CD4-positive, alpha-beta T cell treated with Interleukin-15 for 4 hours (primary cell): ENCODE results near the gene POU1F1.
"Not testable (repeated sequence)": the region's sequence is repeated elsewhere in the genome, so short reads cannot be mapped to it uniquely, and the experiment has no call there.

Source experiments
- DNase-seq: peaks from one replicate; pipeline ENCODE4 v3.0.0-alpha.2; 2020; ENCODE audit warnings: low spot score

POU1F1 gene

DNA sequence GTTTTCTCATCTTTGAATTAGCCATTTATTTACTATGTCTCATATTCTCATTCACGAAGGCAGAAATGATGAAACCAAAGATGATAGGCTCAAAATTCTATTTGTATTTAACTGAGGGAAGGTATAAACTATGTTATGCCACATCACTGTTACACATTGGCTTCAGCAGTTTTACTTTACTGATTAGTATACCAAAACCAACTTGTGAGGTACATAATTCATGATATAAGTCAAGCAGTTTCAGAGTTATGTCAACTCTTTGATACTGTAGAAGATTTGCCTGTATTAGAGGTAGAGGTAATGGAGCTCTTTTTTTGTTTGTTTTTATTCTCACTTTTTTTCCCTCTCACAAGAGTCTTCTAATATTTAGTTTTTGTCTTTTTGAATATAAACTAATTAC, 26.4 kb downstream of the POU1F1 start:
- no peak for DNase-seq

DNA sequence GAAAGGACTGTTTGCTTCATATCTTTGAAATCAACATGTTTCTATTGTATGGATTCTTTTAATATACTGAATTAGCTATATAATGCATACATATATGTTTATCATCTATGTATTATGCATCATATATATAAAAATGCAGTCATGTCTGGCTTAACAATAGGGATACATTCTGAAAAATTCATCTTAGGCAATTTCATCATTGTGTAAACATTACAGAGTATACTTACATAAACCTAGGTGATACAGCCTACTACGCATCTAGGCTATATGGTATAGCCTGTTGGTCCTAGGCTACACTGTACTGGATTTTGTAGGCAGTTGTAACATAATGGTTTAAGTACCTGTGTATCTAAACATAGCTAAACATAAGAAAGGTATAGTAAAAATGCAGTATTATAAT, 27.6 kb downstream of the POU1F1 start:
- DNase-seq = no peak

DNA sequence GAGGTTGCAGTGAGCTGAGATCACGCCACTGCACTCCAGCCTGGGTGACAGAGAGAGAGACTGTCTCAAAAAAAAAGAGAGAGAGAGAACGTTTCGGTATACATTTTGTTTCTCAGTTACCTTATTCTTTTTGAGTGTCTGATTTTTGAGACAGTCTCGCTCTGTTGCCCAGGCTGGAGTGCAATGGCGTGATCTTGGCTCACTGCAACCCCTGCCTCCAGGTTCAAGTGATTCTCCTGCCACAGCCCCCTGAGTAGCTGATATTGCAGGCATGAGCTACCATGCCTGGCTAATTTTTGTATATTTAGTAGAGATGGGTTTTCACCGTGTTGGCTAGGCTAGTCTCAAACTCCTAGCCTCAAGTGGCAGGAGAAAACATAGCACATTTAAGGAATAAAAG, 28.2 kb downstream of the POU1F1 start:
- not testable (repeated sequence) for DNase-seq

DNA sequence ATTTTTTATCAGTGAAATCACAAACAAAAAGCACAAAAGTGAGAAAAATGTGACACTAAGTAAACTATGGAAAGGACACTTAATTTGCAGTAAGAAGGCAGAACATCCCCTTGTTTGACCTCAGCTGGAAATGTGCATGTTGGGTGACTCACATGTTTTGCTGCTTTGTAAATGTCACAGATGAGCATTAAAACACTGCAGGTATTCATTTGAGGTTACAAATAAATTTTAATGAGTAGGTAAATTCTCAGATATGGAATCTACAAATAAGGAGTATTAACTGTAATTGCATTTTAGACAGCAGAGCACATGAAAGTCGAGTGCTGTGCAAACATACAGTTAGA, 29.0 kb downstream of the POU1F1 start:
- no peak for DNase-seq

DNA sequence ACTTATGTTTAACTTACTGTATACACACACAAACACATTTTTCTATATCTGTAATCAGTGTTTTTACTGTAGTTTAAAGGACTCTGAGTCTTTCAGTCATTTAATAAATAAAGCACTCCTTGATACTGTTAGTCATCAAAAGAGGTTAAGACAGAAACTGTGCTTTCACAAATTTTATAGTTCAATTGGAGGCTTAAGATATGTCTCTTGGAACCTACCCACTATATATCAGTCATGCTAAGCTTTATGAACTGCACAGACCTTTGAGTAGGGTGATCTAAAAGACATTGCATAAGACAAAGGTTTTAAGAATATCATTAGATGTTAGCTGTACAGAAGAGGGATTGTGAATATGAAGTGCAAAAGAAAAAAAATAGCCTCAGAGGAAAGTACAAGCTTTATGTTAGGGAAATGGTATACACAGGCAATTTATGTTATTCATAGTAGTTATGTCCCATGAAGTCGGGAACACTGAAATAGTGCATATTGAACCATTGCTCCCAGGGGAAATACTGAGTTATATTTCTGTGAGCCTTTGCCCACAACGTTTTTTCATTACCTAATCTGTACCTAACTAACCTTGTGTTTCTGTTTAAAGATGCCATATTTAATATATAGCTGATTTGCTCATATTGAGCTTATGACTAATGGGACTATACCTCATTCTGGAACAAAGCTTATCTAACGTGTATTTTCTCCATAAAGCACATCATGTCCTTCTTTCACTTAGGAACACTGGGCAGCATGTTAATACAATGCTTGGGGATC, 29.5 kb downstream of the POU1F1 start:
- DNase-seq = no peak

DNA sequence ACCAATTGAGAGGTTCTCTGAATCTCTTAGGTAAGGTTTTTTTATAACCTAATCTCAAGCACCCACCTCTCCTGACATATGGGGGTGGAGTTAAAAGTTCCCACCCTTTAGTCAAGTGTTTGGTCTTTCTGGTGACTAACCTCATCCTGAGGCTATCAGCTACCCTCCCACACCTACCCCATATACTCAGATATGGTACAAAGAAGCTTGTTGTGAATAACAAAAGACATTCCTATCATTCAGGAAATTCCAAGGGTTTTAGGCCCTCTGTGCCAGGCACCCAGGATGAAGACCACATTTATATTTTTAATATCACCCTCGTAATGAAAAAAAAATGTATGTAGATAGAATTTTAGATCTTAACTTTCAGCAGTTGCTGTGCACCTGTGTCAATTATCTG, 40.3 kb downstream of the POU1F1 start:
- no peak for DNase-seq

DNA sequence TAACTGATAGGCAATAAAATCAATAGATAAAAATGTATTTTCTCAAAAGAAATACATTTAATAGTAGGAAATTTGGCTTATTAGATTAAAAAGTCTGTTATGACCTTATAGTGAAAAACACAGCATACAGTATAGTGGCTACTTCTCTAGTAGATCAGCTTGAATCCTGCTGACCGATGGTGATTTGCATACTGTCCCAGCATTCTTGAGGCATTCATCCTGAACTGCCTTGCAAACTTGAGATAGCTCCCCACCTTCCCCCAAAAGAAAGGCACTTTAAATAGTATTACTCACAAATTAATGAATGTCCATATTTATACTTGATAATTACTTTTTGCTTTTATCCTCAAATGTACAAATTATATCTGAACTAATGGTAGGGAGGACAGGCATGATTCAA, 42.6 kb downstream of the POU1F1 start:
- no peak for DNase-seq

DNA sequence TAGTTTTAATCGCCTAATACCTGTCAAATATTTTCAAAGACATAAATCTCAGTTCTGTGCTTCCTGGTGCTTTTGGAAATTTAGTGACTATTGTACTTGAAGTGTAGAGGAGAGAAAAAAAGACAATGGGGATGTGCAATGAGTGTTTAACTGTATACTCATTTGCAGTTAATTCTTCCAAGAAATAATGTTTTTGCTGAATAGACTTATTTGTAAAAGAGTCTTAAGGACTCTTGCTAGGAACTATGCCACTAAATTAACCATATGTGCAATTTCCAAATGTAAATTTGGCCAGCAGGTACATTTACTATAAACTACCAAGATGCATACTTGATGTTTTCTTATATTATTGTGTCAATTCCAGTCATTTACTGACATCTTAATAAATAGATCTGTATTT, 47.3 kb downstream of the POU1F1 start:
- no peak for DNase-seq

DNA sequence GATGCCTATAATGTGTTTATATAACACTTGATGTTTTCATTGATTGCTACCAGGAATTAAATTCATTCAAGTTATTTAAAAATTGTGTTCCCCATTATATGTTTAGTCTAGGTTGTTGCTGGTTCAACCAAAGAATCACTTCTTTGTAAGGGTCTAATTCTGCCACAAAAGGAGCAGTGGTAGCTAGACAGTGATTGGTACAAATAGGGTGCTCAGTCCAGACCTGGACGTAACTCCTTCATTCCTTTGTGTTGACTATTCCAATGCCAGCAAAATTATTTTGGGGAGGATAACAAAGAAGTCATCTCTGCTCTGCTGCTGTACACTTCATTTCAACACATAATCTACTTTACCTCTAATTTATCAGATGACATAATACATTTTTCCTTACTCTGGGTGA, 48.1 kb downstream of the POU1F1 start:
- no peak for DNase-seq

DNA sequence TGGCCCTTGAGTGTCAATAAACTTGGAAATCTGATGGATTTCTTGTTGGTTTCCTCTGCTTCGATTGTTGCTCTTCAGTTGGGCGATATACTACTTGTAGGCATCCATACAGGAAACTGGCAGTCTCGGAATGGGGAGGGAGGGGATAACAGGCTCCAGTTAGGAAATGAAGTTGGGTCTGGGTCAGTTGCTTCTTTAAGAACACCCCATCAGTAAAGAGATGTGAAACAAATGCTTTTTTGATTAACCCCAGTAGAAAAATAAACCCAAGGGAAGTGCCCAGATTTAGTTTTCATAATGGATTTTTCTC, 48.6 kb downstream of the POU1F1 start:
- DNase-seq = no peak

DNA sequence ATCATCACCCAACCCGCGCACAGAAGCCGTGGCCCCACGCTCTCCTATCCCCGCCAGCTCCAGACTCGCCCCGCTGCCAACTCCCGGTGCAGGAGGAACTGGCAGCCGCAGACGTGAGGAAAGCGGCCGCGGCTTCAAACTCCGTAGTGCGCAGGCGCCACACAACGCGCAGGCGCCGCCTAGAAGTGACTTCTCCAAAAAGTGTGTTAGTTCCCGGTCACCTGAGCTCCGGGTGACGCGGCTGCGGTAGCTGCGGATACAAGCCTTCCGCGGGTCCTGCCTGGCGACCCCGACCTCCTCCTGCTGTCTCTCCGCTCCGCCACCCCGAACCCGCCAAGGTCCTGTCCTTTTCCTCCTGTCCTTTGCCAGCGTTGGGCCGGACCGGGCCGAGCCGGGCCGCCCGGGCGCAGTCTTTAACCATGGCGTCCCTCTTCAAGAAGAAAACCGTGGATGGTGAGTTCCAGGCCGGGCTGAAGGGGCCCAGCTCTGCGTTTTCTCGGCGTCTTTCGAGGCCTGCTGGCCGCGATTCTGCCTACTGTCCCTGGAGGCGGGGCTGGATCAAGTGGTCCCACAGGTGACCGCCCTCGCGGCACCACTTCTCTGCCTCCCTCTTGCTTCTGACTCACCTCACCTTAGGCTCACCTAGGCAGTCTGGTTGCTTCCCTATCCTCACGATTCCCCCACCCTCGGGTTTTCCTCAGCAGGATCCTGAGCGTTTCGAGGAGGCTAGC, 49.1 kb downstream of the POU1F1 start, which contains the start of gene CHMP2B:
Gene CHMP2B (plus strand): TSS at position 206 of the 731 bp plus-strand sequence. CDS start 214 bp downstream, at position 420.
- peak; percentile 93 for DNase-seq

DNA sequence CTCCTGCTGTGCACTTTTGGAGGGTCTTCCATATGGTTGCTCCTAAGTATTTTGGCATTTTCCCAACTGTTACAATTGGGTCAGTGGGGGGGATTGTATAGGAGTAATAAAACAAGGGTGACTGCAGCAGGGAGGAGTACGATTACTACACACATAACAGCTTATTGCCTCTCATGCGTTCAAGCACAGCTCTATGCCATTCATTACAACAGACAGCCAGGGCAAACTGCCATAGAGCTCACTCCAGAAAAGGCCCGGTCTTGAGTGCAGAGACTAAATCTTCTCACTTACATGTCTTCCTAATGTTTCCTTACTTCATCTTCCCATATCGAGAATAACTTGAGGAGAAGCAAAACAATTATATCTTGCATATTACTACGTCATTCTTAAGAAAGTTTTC, 50.7 kb downstream of the POU1F1 start:
- no peak for DNase-seq

DNA sequence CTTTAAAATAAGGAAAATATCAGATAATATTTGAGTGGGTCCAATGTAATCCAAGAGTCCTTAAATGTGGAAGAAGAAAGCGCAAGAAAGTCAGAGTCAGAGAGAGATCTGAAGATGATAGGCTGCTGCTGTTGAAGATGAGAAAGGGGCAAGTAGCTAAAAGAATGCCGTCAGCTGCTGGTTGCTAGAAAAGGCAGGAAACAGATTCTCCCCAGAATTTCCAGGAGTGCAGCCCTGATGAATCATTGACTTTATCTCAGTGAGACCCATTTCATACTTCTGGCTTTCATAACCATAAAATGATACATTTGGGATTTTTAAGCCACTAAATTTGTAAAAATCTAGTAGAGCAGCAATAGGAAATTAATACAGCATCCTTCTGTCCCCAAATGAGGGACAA, 56.8 kb downstream of the POU1F1 start:
- no peak for DNase-seq

DNA sequence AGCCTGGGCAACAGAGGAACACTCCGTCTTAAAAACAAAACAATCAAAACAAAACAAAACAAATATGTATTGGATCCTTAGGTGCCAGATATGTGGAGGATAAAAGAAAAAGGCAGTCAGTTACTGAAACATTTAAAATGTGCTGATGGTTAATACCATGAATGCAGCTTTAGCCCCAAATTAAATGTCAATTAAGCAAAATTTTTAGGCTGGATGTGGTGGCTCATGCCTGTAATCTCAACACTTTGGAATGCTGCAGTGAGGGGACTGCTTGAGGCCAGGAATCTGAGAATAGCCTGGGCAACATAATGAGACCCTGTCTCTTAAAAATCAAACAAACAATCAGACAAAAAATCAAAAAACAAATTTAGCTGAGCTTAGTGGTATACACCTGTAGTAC, 57.8 kb downstream of the POU1F1 start:
- DNase-seq = no peak
